Stimulated activated CD8-positive, alpha-beta memory T cell treated with anti-CD3 and anti-CD28 coated beads, Interleukin-4, amount 100 ng/mL, for 48 hours (primary cell): ENCODE results near the gene CD2.
A peak's percentile ranks its signal among the peaks of the same experiment; 100 is the strongest.

Source experiments
- DNase-seq: peaks from one replicate; pipeline ENCODE4 v3.0.0-alpha.2; 2020

Gene CD2

GRCh38 chr1:116760996-116761665 is 6.9 kb downstream of the CD2 start:
- DNase-seq: no peak

- no peak for DNase-seq
Measured at GRCh38 chr1:116762281-116762680, 8.1 kb downstream of the CD2 start.

- no peak for DNase-seq
Measured at GRCh38 chr1:116762781-116763115, 8.5 kb downstream of the CD2 start.

GRCh38 chr1:116763116-116763786 is 9.0 kb downstream of the CD2 start:
- DNase-seq: peak; percentile 78

GRCh38 chr1:116763787-116764465 is 9.7 kb downstream of the CD2 start:
- peak; percentile 79 for DNase-seq

- DNase-seq: peak; percentile 73
Measured at GRCh38 chr1:116764466-116764898, 10.3 kb downstream of the CD2 start.

- DNase-seq: peak; percentile 51
Measured at GRCh38 chr1:116764906-116765862, 11.0 kb downstream of the CD2 start.

GRCh38 chr1:116765962-116766361 is 11.7 kb downstream of the CD2 start:
- DNase-seq: peak; percentile 51

- DNase-seq: peak; percentile 61
Measured at GRCh38 chr1:116766616-116767469, 12.6 kb downstream of the CD2 start.

- no peak for DNase-seq
Measured at GRCh38 chr1:116767782-116768382, 13.7 kb downstream of the CD2 start.

GRCh38 chr1:116768416-116769103 is 14.3 kb downstream of the CD2 start:
- DNase-seq: peak; percentile 48

GRCh38 chr1:116769104-116769452 is 14.8 kb downstream of the CD2 start:
- DNase-seq: peak; percentile 67

GRCh38 chr1:116769561-116769977 is 15.3 kb downstream of the CD2 start:
- peak; percentile 72 for DNase-seq

- peak; percentile 56 for DNase-seq
Measured at GRCh38 chr1:116769994-116770393, 15.8 kb downstream of the CD2 start.

GRCh38 chr1:116770625-116771024 is 16.4 kb downstream of the CD2 start:
- peak; percentile 37 for DNase-seq

- no peak for DNase-seq
Measured at GRCh38 chr1:116771997-116772647, 17.9 kb downstream of the CD2 start.

- DNase-seq: no peak
Measured at GRCh38 chr1:116772648-116773045, 18.4 kb downstream of the CD2 start.

GRCh38 chr1:116775116-116775752 is 21.0 kb downstream of the CD2 start:
- no peak for DNase-seq
